Left ventricle myocardium inferior (tissue), 1 donor: Measurements from ENCODE around the gene MMAA. TPM values are rescaled to one million over a fixed set of nuclear protein-coding genes. Genes with fewer than 3 reads are reported as not detected.
"Not testable (repeated sequence)": the region's sequence is repeated elsewhere in the genome, so short reads cannot be mapped to it uniquely, and the experiment has no call there.

ENCODE experiments used
- DNase-seq: peaks from one replicate; pipeline ENCODE4 v3.0.0-alpha.2; 2020
- H3K27ac ChIP-seq: fragments of 200-600 bp; replicated peaks from 2 replicates; pipeline ENCODE4 v1.8.0; 2021
- H3K27me3 ChIP-seq: fragments of 200-600 bp; 2 replicates; pipeline ENCODE4 v1.8.0; 2021; ENCODE audit warnings: low read depth
- H3K36me3 ChIP-seq: fragments of 200-600 bp; 2 replicates; pipeline ENCODE4 v1.8.0; 2021
- H3K4me1 ChIP-seq: fragments of 200-600 bp; 2 replicates; pipeline ENCODE4 v1.8.0; 2021
- H3K4me3 ChIP-seq: fragments of 200-600 bp; 2 replicates; pipeline ENCODE4 v1.8.0; 2021; ENCODE audit warnings: mild to moderate bottlenecking, moderate library complexity
- H3K9me3 ChIP-seq: fragments of 200-600 bp; replicated peaks from 2 replicates; pipeline ENCODE4 v1.8.0; 2021
- CTCF ChIP-seq: fragments of 200-600 bp; IDR thresholded peaks from 2 replicates; pipeline ENCODE4 v1.8.0; 2021; ENCODE audit warnings: antibody characterized with exemption, mild to moderate bottlenecking, borderline replicate concordance
- intact Hi-C: fragments of 100-400 bp; cut with micrococcal nuclease; formaldehyde crosslinking; loops from one replicate; pipeline ENCODE4 v1.11.0; 2022
- total RNA-seq: library from RNA; stranded (reverse); fragmentation: NEBNext Ultra II Directional; extraction: Animal tissue kit (Norgen Biotek cat#: 25700); gene quantifications from one replicate; pipeline ENCODE4 v1.2.1, GENCODE V29; 2021
- donor health status: DM: no; HTN: yes; CAD: no; lungs with severe emphysema.

Gene MMAA
- total RNA-seq, 1 donor from 2014 or later, result 7.2 TPM

- no peaks in the 10 kb centered on the region for H3K36me3 ChIP-seq
- H3K4me3 ChIP-seq, result no peak overlapping the region
- H3K27me3 ChIP-seq, result no peaks in the 10 kb centered on the region
- no peak for DNase-seq
- TF ChIP-seq CTCF, result no peak
- H3K4me1 ChIP-seq, result peaks cover 24% of the 10 kb centered on the region
- H3K27ac ChIP-seq, result no peak overlapping the region
- H3K9me3 ChIP-seq, result peaks cover 11% of the 10 kb centered on the region
- intact Hi-C loops, result no loop called here
Observed at GRCh38 chr4:145681956-145682355, 62.8 kb downstream of the MMAA start.

GRCh38 chr4:145686991-145687390, 67.8 kb downstream of the MMAA start:
- H3K4me3 ChIP-seq, result no peak overlapping the region
- TF ChIP-seq CTCF, result no peak
- no peak for DNase-seq
- intact Hi-C loops, result no loop called here
- H3K4me1 ChIP-seq, result no peaks in the 10 kb centered on the region
- no peaks in the 10 kb centered on the region for H3K27me3 ChIP-seq
- no peaks in the 10 kb centered on the region for H3K36me3 ChIP-seq
- no peak overlapping the region for H3K27ac ChIP-seq
- H3K9me3 ChIP-seq, result no peaks in the 10 kb centered on the region

- intact Hi-C loops, result no loop called here
- Histone ChIP-seq H3K36me3 (no peaks in the 10 kb centered on the region), H3K27me3 (no peaks in the 10 kb centered on the region), H3K27ac (no peak overlapping the region), H3K4me3 (no peak overlapping the region), H3K4me1 (no peaks in the 10 kb centered on the region), H3K9me3 (no peaks in the 10 kb centered on the region)
- no peak for DNase-seq
- no peak for TF ChIP-seq CTCF
Observed at GRCh38 chr4:145690610-145691009, 71.4 kb downstream of the MMAA start.

- H3K27me3 ChIP-seq, intact Hi-C loops, H3K9me3 ChIP-seq, DNase-seq, H3K4me3 ChIP-seq, H3K36me3 ChIP-seq, H3K27ac ChIP-seq, H3K4me1 ChIP-seq: not testable (repeated sequence)
Observed at GRCh38 chr4:145691416-145691815, 72.2 kb downstream of the MMAA start.

- Histone ChIP-seq H3K4me1 (no peaks in the 10 kb centered on the region), H3K27ac (no peak overlapping the region), H3K36me3 (no peaks in the 10 kb centered on the region), H3K4me3 (no peak overlapping the region), H3K9me3 (no peaks in the 10 kb centered on the region), H3K27me3 (no peaks in the 10 kb centered on the region)
- DNase-seq, result no peak
- no peak for TF ChIP-seq CTCF
- intact Hi-C loops, result no loop called here
Observed at GRCh38 chr4:145694929-145695328, 75.7 kb downstream of the MMAA start.

GRCh38 chr4:145697332-145697731, 78.1 kb downstream of the MMAA start:
- no peak for TF ChIP-seq CTCF
- no peak overlapping the region for H3K4me3 ChIP-seq
- intact Hi-C loops, result no loop called here
- no peaks in the 10 kb centered on the region for H3K27me3 ChIP-seq
- H3K36me3 ChIP-seq, result no peaks in the 10 kb centered on the region
- no peak overlapping the region for H3K27ac ChIP-seq
- H3K9me3 ChIP-seq, result no peaks in the 10 kb centered on the region
- no peak for DNase-seq
- H3K4me1 ChIP-seq, result no peaks in the 10 kb centered on the region
